ENCODE results near the gene NEK6. TPM values are rescaled to one million over a fixed set of nuclear protein-coding genes. Genes with fewer than 3 reads are reported as not detected.

NEK6 gene
- total RNA-seq, 1 donor from 2014 or later, result 24.4 TPM

- peaks cover 3% of the 10 kb centered on the region for H3K4me1 Mint-ChIP-seq (ENCODE audit: low read depth)
- no peaks in the 10 kb centered on the region for H3K27me3 Mint-ChIP-seq
- no peak overlapping the region for H3K4me3 Mint-ChIP-seq (ENCODE audit: low read depth)
- peak overlapping the region; percentile 65 for H3K27ac Mint-ChIP-seq
- peaks cover 9% of the 10 kb centered on the region for H3K36me3 Mint-ChIP-seq (ENCODE audit: insufficient read depth)
- TF ChIP-seq, protein P1, sequence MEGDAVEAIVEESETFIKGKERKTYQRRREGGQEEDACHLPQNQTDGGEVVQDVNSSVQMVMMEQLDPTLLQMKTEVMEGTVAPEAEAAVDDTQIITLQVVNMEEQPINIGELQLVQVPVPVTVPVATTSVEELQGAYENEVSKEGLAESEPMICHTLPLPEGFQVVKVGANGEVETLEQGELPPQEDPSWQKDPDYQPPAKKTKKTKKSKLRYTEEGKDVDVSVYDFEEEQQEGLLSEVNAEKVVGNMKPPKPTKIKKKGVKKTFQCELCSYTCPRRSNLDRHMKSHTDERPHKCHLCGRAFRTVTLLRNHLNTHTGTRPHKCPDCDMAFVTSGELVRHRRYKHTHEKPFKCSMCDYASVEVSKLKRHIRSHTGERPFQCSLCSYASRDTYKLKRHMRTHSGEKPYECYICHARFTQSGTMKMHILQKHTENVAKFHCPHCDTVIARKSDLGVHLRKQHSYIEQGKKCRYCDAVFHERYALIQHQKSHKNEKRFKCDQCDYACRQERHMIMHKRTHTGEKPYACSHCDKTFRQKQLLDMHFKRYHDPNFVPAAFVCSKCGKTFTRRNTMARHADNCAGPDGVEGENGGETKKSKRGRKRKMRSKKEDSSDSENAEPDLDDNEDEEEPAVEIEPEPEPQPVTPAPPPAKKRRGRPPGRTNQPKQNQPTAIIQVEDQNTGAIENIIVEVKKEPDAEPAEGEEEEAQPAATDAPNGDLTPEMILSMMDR (IDR thresholded peaks at IDR 0.05; ENCODE audit: unreplicated experiment), result no peak
- DNase-seq (ENCODE audit: low spot score, unreplicated experiment), result no peak
- H3K9me3 Mint-ChIP-seq (ENCODE audit: low read depth), result no peaks in the 10 kb centered on the region
These were observed 98.4 kb downstream of the NEK6 start for GRCh38 chr9:124355941-124356744.

- peaks cover 3% of the 10 kb centered on the region for H3K36me3 Mint-ChIP-seq (ENCODE audit: insufficient read depth)
- H3K9me3 Mint-ChIP-seq (ENCODE audit: low read depth), result no peaks in the 10 kb centered on the region
- DNase-seq (ENCODE audit: low spot score, unreplicated experiment), result no peak
- no peak overlapping the region for H3K4me3 Mint-ChIP-seq (ENCODE audit: low read depth)
- peak overlapping the region; percentile 45 for H3K27ac Mint-ChIP-seq
- no peaks in the 10 kb centered on the region for H3K4me1 Mint-ChIP-seq (ENCODE audit: low read depth)
- no peaks in the 10 kb centered on the region for H3K27me3 Mint-ChIP-seq
- TF ChIP-seq, protein P1 (IDR thresholded peaks at IDR 0.05; ENCODE audit: unreplicated experiment), result no peak
These were observed 99.1 kb downstream of the NEK6 start for GRCh38 chr9:124356745-124357390.

DNA sequence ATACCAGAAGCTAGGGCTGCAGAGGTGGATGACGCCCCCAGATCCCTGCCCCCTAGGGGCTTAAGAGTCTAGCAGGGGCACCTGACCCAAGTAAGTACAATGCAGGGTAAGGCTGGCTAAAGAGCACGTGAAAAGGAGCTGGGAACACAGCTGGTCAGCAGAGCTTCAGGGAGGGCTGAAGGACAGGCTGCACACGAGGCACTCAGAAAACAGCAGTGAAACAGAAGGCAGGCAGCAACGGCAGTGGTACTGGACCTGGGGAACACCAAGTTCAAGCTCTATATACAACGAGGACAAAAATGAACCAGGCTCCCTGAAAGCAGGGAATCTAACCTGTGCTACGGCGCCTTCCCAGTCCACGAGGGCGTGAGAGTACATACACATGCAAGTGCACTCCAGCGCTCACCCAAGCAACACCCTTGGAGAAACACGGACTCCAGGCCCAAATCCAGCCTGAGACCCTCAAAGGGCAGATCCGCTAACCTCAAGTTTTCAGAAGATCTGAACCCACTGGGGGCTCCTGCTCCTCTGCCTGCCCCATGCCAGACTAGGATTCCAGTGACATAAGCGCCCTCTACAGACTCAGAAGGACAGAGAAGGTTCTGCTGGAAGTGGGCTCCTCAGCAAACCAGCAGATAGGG, 100.1 kb downstream of the NEK6 start:
- H3K36me3 Mint-ChIP-seq (ENCODE audit: insufficient read depth), result no peaks in the 10 kb centered on the region
- DNase-seq (ENCODE audit: low spot score, unreplicated experiment), result no peak
- TF ChIP-seq, protein P1 (IDR thresholded peaks at IDR 0.05; ENCODE audit: unreplicated experiment), result no peak

DNA sequence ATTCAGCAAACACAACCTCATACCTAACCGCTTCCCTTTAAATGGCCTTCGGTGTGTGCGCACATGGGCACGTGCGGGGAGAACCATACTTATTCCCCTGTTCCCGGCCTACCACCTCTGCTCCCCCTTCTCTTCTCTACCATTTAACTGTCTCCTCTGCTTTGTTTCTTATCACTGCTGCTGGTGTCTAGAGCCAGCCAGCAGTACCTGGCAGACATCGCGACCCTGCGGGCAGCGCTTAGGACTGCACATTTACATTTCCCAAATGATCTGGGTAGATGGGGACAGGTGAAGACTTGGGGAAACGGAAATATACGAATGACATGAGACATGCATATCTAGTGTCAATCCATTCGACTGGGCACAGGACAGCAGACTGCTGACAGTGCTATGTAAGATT, 100.9 kb downstream of the NEK6 start:
- no peak overlapping the region for H3K27ac Mint-ChIP-seq

More for the DNA sequence above, 100.1 kb downstream of the NEK6 start:
- Mint-ChIP-seq H3K27me3 (no peaks in the 10 kb centered on the region), H3K4me3 (ENCODE audit: low read depth) (no peak overlapping the region), H3K27ac (peak overlapping the region; percentile 64), H3K9me3 (ENCODE audit: low read depth) (no peaks in the 10 kb centered on the region), H3K4me1 (ENCODE audit: low read depth) (no peaks in the 10 kb centered on the region)

GRCh38 chr9:124359426-124359825, 101.7 kb downstream of the NEK6 start:
- Mint-ChIP-seq H3K9me3 (ENCODE audit: low read depth) (no peaks in the 10 kb centered on the region), H3K36me3 (ENCODE audit: insufficient read depth) (peaks cover 1% of the 10 kb centered on the region), H3K27ac (no peak overlapping the region), H3K27me3 (no peaks in the 10 kb centered on the region), H3K4me3 (ENCODE audit: low read depth) (no peak overlapping the region), H3K4me1 (ENCODE audit: low read depth) (no peaks in the 10 kb centered on the region)
- TF ChIP-seq, protein P1 (IDR thresholded peaks at IDR 0.05; ENCODE audit: unreplicated experiment), result no peak
- DNase-seq (ENCODE audit: low spot score, unreplicated experiment), result no peak

More for the DNA sequence above, 100.9 kb downstream of the NEK6 start:
- Mint-ChIP-seq H3K4me3 (ENCODE audit: low read depth) (no peak overlapping the region), H3K9me3 (ENCODE audit: low read depth) (no peaks in the 10 kb centered on the region), H3K27me3 (no peaks in the 10 kb centered on the region), H3K4me1 (ENCODE audit: low read depth) (no peaks in the 10 kb centered on the region), H3K36me3 (ENCODE audit: insufficient read depth) (no peaks in the 10 kb centered on the region)
- TF ChIP-seq, protein P1 (IDR thresholded peaks at IDR 0.05; ENCODE audit: unreplicated experiment), result no peak
- no peak for DNase-seq (ENCODE audit: low spot score, unreplicated experiment)

All from progenitor cell of endocrine pancreas (in vitro differentiated cells).